T-helper 1 cell treated with Interleukin-12 subunit alpha and Interleukin-12 subunit beta and Interleukin-4 antibody, amounts not matched to agents 30 μg/mL and 1 μg/mL, for 36 hours (primary cell): ENCODE measurements around the gene SH2D3C.
"Not testable (repeated sequence)": the region's sequence is repeated elsewhere in the genome, so short reads cannot be mapped to it uniquely, and the experiment has no call there.

Experiments
- H3K27ac Mint-ChIP-seq: one replicate; pipeline ENCODE4 v1.8.0; 2021; ENCODE audit warnings: mild to moderate bottlenecking, mixed read lengths
- H3K27me3 Mint-ChIP-seq: one replicate; pipeline ENCODE4 v1.8.0; 2021; ENCODE audit warnings: low read depth, mixed read lengths
- H3K36me3 Mint-ChIP-seq: one replicate; pipeline ENCODE4 v1.8.0; 2021; ENCODE audit warnings: low read depth, mixed read lengths
- H3K4me1 Mint-ChIP-seq: one replicate; pipeline ENCODE4 v1.8.0; 2021; ENCODE audit warnings: low read depth, mixed read lengths
- H3K4me3 Mint-ChIP-seq: one replicate; pipeline ENCODE4 v1.8.0; 2021; ENCODE audit warnings: mild to moderate bottlenecking, moderate library complexity, mixed read lengths
- H3K9me3 Mint-ChIP-seq: one replicate; pipeline ENCODE4 v1.8.0; 2021; ENCODE audit warnings: mixed read lengths

Gene SH2D3C

DNA sequence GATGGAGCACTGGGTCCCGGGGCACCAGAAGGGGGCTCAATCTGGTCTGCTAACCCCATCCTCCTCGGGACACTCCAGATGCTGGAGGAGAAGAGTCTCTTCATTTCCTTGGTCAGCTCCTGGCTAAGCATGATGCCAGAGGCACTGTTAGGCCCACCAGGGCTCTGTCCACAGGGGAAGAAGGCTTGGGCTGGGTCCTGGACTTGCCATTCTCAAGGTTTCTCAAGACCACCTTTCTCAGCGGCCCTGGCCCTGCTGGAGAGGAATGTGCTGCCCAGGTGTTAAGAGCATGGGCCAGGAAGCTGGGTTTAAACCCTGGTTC lies 7.9 kb downstream of the SH2D3C start:
- H3K4me3 Mint-ChIP-seq, result peak overlapping the region; percentile 86
- H3K27me3 Mint-ChIP-seq, result no peaks in the 10 kb centered on the region
- no peaks in the 10 kb centered on the region for H3K9me3 Mint-ChIP-seq
- H3K4me1 Mint-ChIP-seq, result peaks cover 53% of the 10 kb centered on the region
- H3K36me3 Mint-ChIP-seq, result peaks cover 46% of the 10 kb centered on the region
- H3K27ac Mint-ChIP-seq, result peak overlapping the region; percentile 81

DNA sequence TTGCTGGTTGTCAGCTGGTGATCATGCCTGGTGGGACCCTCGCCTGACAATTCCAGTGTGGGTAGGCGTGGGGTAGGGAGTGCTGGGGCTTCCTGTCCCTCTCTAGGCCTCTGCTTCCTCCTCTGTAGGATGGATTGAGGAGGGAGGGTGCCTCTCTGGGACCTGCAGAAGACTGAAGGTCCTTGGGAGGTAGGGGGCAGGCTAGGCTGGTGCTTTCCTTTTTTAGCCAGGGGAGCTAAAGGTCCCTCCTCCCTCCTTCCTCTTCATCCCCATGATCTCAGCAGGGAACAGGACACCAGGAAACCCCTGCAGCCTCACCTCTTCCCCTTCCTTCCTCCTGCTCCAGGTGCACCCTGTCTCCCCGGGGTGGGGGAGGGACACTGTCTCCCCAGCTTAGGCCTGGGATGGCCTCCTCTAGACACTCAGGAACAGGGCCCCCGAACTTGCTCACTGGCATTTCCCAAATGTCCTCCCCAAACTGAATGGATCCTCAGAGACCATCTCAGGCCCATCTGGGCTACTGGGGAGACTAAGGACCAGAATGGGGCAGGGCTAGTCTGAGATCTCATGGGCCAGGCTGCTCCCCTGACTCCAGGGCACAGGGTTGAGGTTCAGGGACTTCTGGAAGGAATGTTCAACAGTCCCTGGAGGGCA lies 8.4 kb downstream of the SH2D3C start:
- no peaks in the 10 kb centered on the region for H3K27me3 Mint-ChIP-seq
- H3K27ac Mint-ChIP-seq, result peak overlapping the region; percentile 81
- H3K4me3 Mint-ChIP-seq, result peak overlapping the region; percentile 86
- peaks cover 58% of the 10 kb centered on the region for H3K4me1 Mint-ChIP-seq
- peaks cover 49% of the 10 kb centered on the region for H3K36me3 Mint-ChIP-seq
- no peaks in the 10 kb centered on the region for H3K9me3 Mint-ChIP-seq

- H3K27ac Mint-ChIP-seq, result peak overlapping the region; percentile 81
- H3K4me1 Mint-ChIP-seq, result peaks cover 58% of the 10 kb centered on the region
- peak overlapping the region; percentile 86 for H3K4me3 Mint-ChIP-seq
- H3K27me3 Mint-ChIP-seq, result no peaks in the 10 kb centered on the region
- H3K9me3 Mint-ChIP-seq, result no peaks in the 10 kb centered on the region
- peaks cover 51% of the 10 kb centered on the region for H3K36me3 Mint-ChIP-seq
Observed at GRCh38 chr9:127769101-127769500, 9.4 kb downstream of the SH2D3C start.

GRCh38 chr9:127768698-127769097 lies 9.8 kb downstream of the SH2D3C start:
- Mint-ChIP-seq H3K4me1 (peaks cover 61% of the 10 kb centered on the region), H3K27me3 (no peaks in the 10 kb centered on the region), H3K9me3 (no peaks in the 10 kb centered on the region), H3K27ac (peak overlapping the region; percentile 81), H3K36me3 (peaks cover 51% of the 10 kb centered on the region), H3K4me3 (peak overlapping the region; percentile 86)

GRCh38 chr9:127767909-127768331 lies 10.5 kb downstream of the SH2D3C start:
- peak overlapping the region; percentile 81 for H3K27ac Mint-ChIP-seq
- H3K4me3 Mint-ChIP-seq, result peak overlapping the region; percentile 86
- H3K4me1 Mint-ChIP-seq, result peaks cover 67% of the 10 kb centered on the region
- no peaks in the 10 kb centered on the region for H3K9me3 Mint-ChIP-seq
- peaks cover 54% of the 10 kb centered on the region for H3K36me3 Mint-ChIP-seq
- H3K27me3 Mint-ChIP-seq, result no peaks in the 10 kb centered on the region

GRCh38 chr9:127767410-127767809 lies 11.1 kb downstream of the SH2D3C start:
- Mint-ChIP-seq H3K27ac (peak overlapping the region; percentile 93), H3K27me3 (no peaks in the 10 kb centered on the region), H3K4me1 (peaks cover 72% of the 10 kb centered on the region), H3K9me3 (no peaks in the 10 kb centered on the region), H3K36me3 (peaks cover 59% of the 10 kb centered on the region), H3K4me3 (peak overlapping the region; percentile 72)

GRCh38 chr9:127765418-127765817 lies 13.0 kb downstream of the SH2D3C start:
- H3K36me3 Mint-ChIP-seq, result peaks cover 58% of the 10 kb centered on the region
- H3K27me3 Mint-ChIP-seq, result no peaks in the 10 kb centered on the region

GRCh38 chr9:127763918-127764384 lies 14.5 kb downstream of the SH2D3C start:
- Mint-ChIP-seq H3K4me1 (peaks cover 51% of the 10 kb centered on the region), H3K27ac (peak overlapping the region; percentile 49), H3K4me3 (no peak overlapping the region), H3K36me3 (peaks cover 57% of the 10 kb centered on the region), H3K9me3 (no peaks in the 10 kb centered on the region), H3K27me3 (no peaks in the 10 kb centered on the region)

More at GRCh38 chr9:127765418-127765817, 13.0 kb downstream of the SH2D3C start:
- Mint-ChIP-seq H3K9me3 (no peaks in the 10 kb centered on the region), H3K4me3 (no peak overlapping the region), H3K4me1 (peaks cover 61% of the 10 kb centered on the region), H3K27ac (peak overlapping the region; percentile 58)

GRCh38 chr9:127762111-127762676 lies 16.3 kb downstream of the SH2D3C start:
- peaks cover 51% of the 10 kb centered on the region for H3K36me3 Mint-ChIP-seq
- no peak overlapping the region for H3K4me3 Mint-ChIP-seq
- H3K4me1 Mint-ChIP-seq, result peaks cover 39% of the 10 kb centered on the region
- no peaks in the 10 kb centered on the region for H3K9me3 Mint-ChIP-seq
- H3K27ac Mint-ChIP-seq, result peak overlapping the region; percentile 49
- no peaks in the 10 kb centered on the region for H3K27me3 Mint-ChIP-seq

DNA sequence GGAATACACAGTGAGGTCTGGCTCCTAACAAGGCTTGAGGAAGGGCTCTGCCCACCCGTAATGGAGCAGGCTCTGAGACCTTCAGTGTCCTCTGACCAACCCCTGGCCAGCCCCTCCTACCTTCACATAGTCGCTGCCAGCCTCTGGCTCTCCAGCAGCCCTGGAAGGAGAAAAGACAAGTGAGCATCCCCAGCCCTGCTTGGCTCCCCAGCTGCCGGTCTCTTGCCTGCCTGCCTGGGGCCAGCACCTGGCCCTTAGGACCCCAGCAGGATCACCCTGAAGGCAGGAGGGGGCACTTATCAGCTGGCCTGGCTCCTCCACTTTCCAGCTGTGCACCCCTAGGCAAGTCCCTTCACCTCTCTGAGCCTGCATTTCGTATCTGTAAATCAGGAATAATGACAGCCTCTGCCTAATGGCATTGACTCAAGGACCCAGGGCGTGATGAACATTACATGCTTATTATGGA lies 16.9 kb downstream of the SH2D3C start:
- Mint-ChIP-seq H3K36me3 (peaks cover 48% of the 10 kb centered on the region), H3K4me1 (peaks cover 34% of the 10 kb centered on the region), H3K4me3 (no peak overlapping the region), H3K27ac (no peak overlapping the region), H3K27me3 (no peaks in the 10 kb centered on the region), H3K9me3 (no peaks in the 10 kb centered on the region)

DNA sequence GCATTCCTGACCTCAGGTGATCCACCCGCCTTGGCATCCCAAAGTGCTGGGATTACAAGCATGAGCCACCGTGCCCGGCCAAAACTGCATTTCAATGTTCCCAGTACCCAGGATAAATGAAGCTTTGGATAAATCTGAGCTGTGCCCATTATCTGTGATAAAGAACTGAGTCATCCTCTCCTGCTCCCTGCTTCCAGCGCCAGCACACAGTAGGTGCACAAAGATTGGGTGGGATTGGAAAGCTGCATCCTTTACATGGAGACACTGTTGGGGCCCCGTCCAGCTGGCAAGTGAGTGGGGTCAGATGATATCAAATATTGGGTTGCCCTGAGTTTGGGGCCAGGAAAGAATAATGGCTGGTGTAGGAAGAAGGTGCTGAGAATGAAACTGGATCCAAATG lies 17.4 kb downstream of the SH2D3C start:
- H3K4me3 Mint-ChIP-seq, result no peak overlapping the region
- peaks cover 43% of the 10 kb centered on the region for H3K36me3 Mint-ChIP-seq
- H3K4me1 Mint-ChIP-seq, result peaks cover 30% of the 10 kb centered on the region
- no peak overlapping the region for H3K27ac Mint-ChIP-seq
- no peaks in the 10 kb centered on the region for H3K9me3 Mint-ChIP-seq
- no peaks in the 10 kb centered on the region for H3K27me3 Mint-ChIP-seq

- Mint-ChIP-seq H3K27me3 (no peaks in the 10 kb centered on the region), H3K27ac (peak overlapping the region; percentile 60), H3K4me3 (no peak overlapping the region)
Observed at GRCh38 chr9:127758843-127759242, 19.6 kb downstream of the SH2D3C start.

DNA sequence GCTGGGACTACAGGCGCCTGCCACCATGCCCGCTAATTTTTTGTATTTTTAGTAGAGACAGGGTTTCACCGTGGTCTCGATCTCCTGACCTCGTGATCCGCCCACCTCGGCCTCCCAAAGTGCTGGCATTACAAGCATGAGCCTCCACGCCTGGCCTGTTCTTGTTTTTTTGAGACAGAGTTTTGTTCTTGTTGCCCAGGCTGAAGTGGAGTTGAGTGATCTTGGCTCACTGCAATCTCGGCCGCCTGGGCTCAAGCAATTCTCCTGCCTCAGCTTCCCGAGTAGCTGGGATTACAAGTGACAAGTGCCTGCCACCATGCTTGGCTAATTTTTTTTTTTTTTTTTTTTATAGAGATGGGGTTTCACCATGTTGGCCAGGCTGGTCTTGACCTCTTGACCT lies 21.7 kb downstream of the SH2D3C start:
- H3K9me3 Mint-ChIP-seq, H3K27me3 Mint-ChIP-seq, H3K4me1 Mint-ChIP-seq, H3K4me3 Mint-ChIP-seq, H3K27ac Mint-ChIP-seq: not testable (repeated sequence)
- peaks cover 18% of the 10 kb centered on the region for H3K36me3 Mint-ChIP-seq

More at GRCh38 chr9:127758843-127759242, 19.6 kb downstream of the SH2D3C start:
- Mint-ChIP-seq H3K9me3 (no peaks in the 10 kb centered on the region), H3K36me3 (peaks cover 28% of the 10 kb centered on the region), H3K4me1 (peaks cover 15% of the 10 kb centered on the region)

GRCh38 chr9:127756233-127756632 lies 22.2 kb downstream of the SH2D3C start:
- Mint-ChIP-seq H3K4me1 (peaks cover 4% of the 10 kb centered on the region), H3K36me3 (peaks cover 23% of the 10 kb centered on the region), H3K9me3 (no peaks in the 10 kb centered on the region), H3K4me3 (no peak overlapping the region), H3K27ac (no peak overlapping the region), H3K27me3 (no peaks in the 10 kb centered on the region)
